Lung (tissue), 12 donors: Measurements from ENCODE around the gene DNAH7. TPM values are rescaled to one million over a fixed set of nuclear protein-coding genes. Genes with fewer than 3 reads are reported as not detected.

Source experiments
- ATAC-seq: fragments of 200-7000 bp; cut with Tn5 transposase; one replicate; pipeline ENCODE4 v1.9.1; 2020; ENCODE audit warnings: moderate number of reproducible peaks; ENCODE audit not compliant: insufficient read depth, low FRiP score
- DNase-seq, 3 donors: peaks; one replicate each; pipeline ENCODE4 v3.0.0-alpha.2; 2013 to 2017
- H3K27ac ChIP-seq, 2 donors: one replicate each; pipeline ENCODE4 v1.5.1; 2013; ENCODE audit warnings: mild to moderate bottlenecking in 2 of 2, moderate library complexity in 2 of 2, control low read depth in 1 of 2, inconsistent platforms in 1 of 2, low read depth in 1 of 2, low read length in 1 of 2
- H3K27me3 ChIP-seq, 3 donors: one replicate each; pipeline ENCODE4 v1.5.1; 2013; ENCODE audit warnings: low read length in 2 of 3; ENCODE audit not compliant: control insufficient read depth in 3 of 3, insufficient read depth in 3 of 3
- H3K36me3 ChIP-seq, 4 donors: one replicate each; pipeline ENCODE4 v1.5.1; 2013; ENCODE audit warnings: low read length in 4 of 4, mild to moderate bottlenecking in 1 of 4, moderate library complexity in 1 of 4; ENCODE audit not compliant: control insufficient read depth in 4 of 4, insufficient read depth in 4 of 4
- H3K4me1 ChIP-seq, 5 donors: one replicate each; pipeline ENCODE4 v1.5.1; 2013; ENCODE audit warnings: low read length in 5 of 5, mild to moderate bottlenecking in 2 of 5, moderate library complexity in 1 of 5; ENCODE audit not compliant: control insufficient read depth in 5 of 5, insufficient read depth in 5 of 5
- H3K4me3 ChIP-seq: one replicate; pipeline ENCODE4 v1.5.1; 2013; ENCODE audit warnings: mild to moderate bottlenecking, control low read depth, moderate library complexity
- H3K9ac ChIP-seq, 2 donors: one replicate each; pipeline ENCODE4 v1.5.1; 2013; ENCODE audit warnings: low read length in 2 of 2, control low read depth in 1 of 2; ENCODE audit not compliant: insufficient read depth in 1 of 2
- H3K9me3 ChIP-seq, 4 donors: one replicate each; pipeline ENCODE4 v1.5.1; 2013; ENCODE audit warnings: low read length in 3 of 4, mild to moderate bottlenecking in 1 of 4, moderate library complexity in 1 of 4; ENCODE audit not compliant: control insufficient read depth in 4 of 4, insufficient read depth in 3 of 4
- WGBS, 2 donors: extraction: QIAGEN DNeasy Blood & Tissue Kit; methylation state at CpG; one replicate each; pipeline ENCODE4 v1.1.7; 2013; 5-methylcytosine and 5-hydroxymethylcytosine counted together
- polyA plus RNA-seq, 2 donors: library from polyadenylated mRNA; stranded (reverse); fragments of 200-250 nt; gene quantifications; one replicate each; pipeline ENCODE4 v1.2.1, GENCODE V29; 2013
- total RNA-seq, 2 donors: library from RNA; depleted of rRNA in 1 of 2; stranded (reverse); fragments of >200 nt in 1 of 2; gene quantifications; one replicate each; pipeline ENCODE4 v1.2.1, GENCODE V29; 2014 to 2021
- TF ChIP-seq, protein P1 (sequence below): IDR thresholded peaks from 2 replicates; pipeline ENCODE4 v1.5.1; 2012; ENCODE audit warnings: mild to moderate bottlenecking; ENCODE audit errors: control extremely low read depth, extremely low read depth
- donor health status: control.
- donor health status: control.
- donor health status: Bipolar disorder and iron deficiency.
- donor health status: healthy.
- donor health status: DM: yes; HTN: yes; CAD: no.

Gene DNAH7
- total and polyA plus RNA-seq, 4 donors = 1.9 to 32.9 (median 11.3) TPM

GRCh38 chr2:196076778-196077568 is 8.3 kb upstream of the DNAH7 start:
- H3K9ac ChIP-seq = no peak overlapping the region
- H3K4me1 ChIP-seq = peaks cover 0 to 2% (median 0%) of the 10 kb centered on the region in 5 donors
- TF ChIP-seq, protein P1, sequence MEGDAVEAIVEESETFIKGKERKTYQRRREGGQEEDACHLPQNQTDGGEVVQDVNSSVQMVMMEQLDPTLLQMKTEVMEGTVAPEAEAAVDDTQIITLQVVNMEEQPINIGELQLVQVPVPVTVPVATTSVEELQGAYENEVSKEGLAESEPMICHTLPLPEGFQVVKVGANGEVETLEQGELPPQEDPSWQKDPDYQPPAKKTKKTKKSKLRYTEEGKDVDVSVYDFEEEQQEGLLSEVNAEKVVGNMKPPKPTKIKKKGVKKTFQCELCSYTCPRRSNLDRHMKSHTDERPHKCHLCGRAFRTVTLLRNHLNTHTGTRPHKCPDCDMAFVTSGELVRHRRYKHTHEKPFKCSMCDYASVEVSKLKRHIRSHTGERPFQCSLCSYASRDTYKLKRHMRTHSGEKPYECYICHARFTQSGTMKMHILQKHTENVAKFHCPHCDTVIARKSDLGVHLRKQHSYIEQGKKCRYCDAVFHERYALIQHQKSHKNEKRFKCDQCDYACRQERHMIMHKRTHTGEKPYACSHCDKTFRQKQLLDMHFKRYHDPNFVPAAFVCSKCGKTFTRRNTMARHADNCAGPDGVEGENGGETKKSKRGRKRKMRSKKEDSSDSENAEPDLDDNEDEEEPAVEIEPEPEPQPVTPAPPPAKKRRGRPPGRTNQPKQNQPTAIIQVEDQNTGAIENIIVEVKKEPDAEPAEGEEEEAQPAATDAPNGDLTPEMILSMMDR = no peak
- H3K36me3 ChIP-seq = no peaks in the 10 kb centered on the region
- H3K9me3 ChIP-seq = no peaks in the 10 kb centered on the region
- ATAC-seq (no peak), DNase-seq (no peak)
- no peak overlapping the region for H3K4me3 ChIP-seq
- no peak overlapping the region for H3K27ac ChIP-seq
- WGBS, 2 donors = 69 to 85% methylated on average over 5 of the region's 5 CpGs
- no peaks in the 10 kb centered on the region for H3K27me3 ChIP-seq

DNA sequence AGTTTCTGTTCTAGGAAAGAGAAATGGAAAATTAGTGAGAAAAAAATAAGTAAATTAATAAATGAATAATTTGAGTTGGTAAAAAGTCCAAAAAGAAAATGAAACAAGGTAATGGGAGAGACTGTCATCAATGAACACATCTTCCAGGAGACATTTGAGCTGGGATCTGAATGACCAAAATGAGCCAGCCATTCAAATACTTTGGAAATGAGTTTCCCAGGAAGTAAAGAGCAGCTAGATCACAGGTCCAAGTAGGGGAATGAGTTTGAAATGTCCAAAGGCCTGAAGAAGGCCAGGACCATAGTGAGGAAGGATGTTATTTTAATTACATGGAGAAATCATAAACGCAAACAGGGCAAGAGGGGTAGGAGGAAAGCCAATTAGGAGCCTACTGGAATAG is 6.6 kb upstream of the DNAH7 start:
- Histone ChIP-seq H3K27ac (no peak overlapping the region), H3K36me3 (no peaks in the 10 kb centered on the region), H3K9ac (no peak overlapping the region), H3K27me3 (peaks cover 0 to 5% (median 0%) of the 10 kb centered on the region in 3 donors), H3K4me3 (no peak overlapping the region), H3K9me3 (no peaks in the 10 kb centered on the region), H3K4me1 (peaks cover 0 to 2% (median 0%) of the 10 kb centered on the region in 5 donors)
- DNase-seq (no peak), ATAC-seq (no peak)
- TF ChIP-seq, protein P1 = no peak
- 0% methylated on average over 1 of the region's 1 CpG for WGBS, 2 donors

DNA sequence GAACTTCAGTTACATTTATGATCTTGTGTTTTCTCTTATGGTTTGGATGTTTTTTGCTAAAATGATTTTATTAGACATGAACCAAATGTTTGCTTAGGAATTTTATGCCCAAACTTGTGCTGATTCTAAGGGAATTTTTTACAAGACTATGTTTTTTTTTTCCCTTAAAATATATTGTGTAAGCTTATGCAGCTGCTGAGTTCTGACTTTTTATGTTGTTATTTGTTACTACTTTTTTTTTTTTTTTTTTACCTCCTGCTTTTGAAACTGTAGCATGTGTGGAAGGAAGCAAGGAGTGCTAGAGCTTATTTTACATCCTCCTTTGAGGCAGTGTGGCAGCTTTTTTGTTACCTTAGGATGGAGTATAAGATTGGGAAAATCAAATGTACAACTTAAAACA is 6.0 kb upstream of the DNAH7 start:
- Histone ChIP-seq H3K36me3 (no peaks in the 10 kb centered on the region), H3K4me1 (peaks cover 0 to 1% (median 0%) of the 10 kb centered on the region in 5 donors), H3K27me3 (peaks cover 0 to 5% (median 0%) of the 10 kb centered on the region in 3 donors), H3K9ac (no peak overlapping the region), H3K27ac (no peak overlapping the region), H3K9me3 (no peaks in the 10 kb centered on the region), H3K4me3 (no peak overlapping the region)
- TF ChIP-seq, protein P1 = no peak
- DNase-seq = no peak
- ATAC-seq = no peak
